HCT116 (cell line): ENCODE results near the gene TMEM182.
A peak's percentile ranks its signal among the peaks of the same experiment; 100 is the strongest.

ENCODE experiments used
- CTCF ChIP-seq, 3 experiments: fragments of 200-600 bp in 1 of 3; sonication (generic) in 1 of 3; IDR thresholded peaks in 2 of 3; conservative IDR thresholded peaks in 1 of 3; 2 replicates each; pipeline ENCODE4 v1.5.1; 2012 to 2017; ENCODE audit warnings: low read depth in 2 of 3, low read length in 2 of 3, antibody characterized with exemption in 1 of 3, borderline replicate concordance in 1 of 3, control low read depth in 1 of 3, mild to moderate bottlenecking in 1 of 3, mixed read lengths in 1 of 3, mixed run types in 1 of 3, moderate library complexity in 1 of 3; ENCODE audit not compliant: insufficient read depth in 1 of 3
- MAX ChIP-seq: IDR thresholded peaks from 2 replicates; pipeline ENCODE4 v1.6.1; 2012
- POLR2A ChIP-seq: IDR thresholded peaks from 2 replicates; pipeline ENCODE4 v1.7.0; 2011; ENCODE audit warnings: borderline replicate concordance; ENCODE audit not compliant: insufficient read depth, insufficient read length; ENCODE audit errors: extremely low read depth
- REST ChIP-seq: IDR thresholded peaks from 2 replicates; pipeline ENCODE4 v1.6.1; 2012; ENCODE audit warnings: low read depth
- SP1 ChIP-seq: IDR thresholded peaks from 2 replicates; pipeline ENCODE4 v1.6.1; 2012; ENCODE audit warnings: low read depth
- ZFX ChIP-seq: fragments of 450-650 bp; IDR thresholded peaks from 2 replicates; pipeline ENCODE4 v1.6.1; 2017
- ZNF274 ChIP-seq: fragments of 200-500 bp; sonication (Bioruptor generic); IDR thresholded peaks from 2 replicates; pipeline ENCODE4 v1.6.1; 2014; ENCODE audit warnings: mild to moderate bottlenecking, low read depth, low read length, inconsistent platforms

GRCh38 chr2:102753563-102754159, 8.2 kb upstream of the TMEM182 start:
- no peak for TF ChIP-seq POLR2A
- TF ChIP-seq CTCF (IDR thresholded peaks at IDR 0.05 in 2 of 3, conservative IDR thresholded peaks at IDR 0.05 in 1 of 3; ENCODE audit: borderline replicate concordance in 1 of 3, insufficient read depth in 1 of 3, low read depth in 2 of 3, low read length in 2 of 3): peak; percentile 40 to 84 (median 66); a peak in 5 of 6 replicates
- no peak for TF ChIP-seq REST
- no peak for TF ChIP-seq MAX
- no peak for TF ChIP-seq ZFX
- TF ChIP-seq SP1: no peak
- no peak for TF ChIP-seq ZNF274
